ENCODE measurements around the gene MND1.
"Not testable (repeated sequence)": the region's sequence is repeated elsewhere in the genome, so short reads cannot be mapped to it uniquely, and the experiment has no call there.

MND1 gene

DNA sequence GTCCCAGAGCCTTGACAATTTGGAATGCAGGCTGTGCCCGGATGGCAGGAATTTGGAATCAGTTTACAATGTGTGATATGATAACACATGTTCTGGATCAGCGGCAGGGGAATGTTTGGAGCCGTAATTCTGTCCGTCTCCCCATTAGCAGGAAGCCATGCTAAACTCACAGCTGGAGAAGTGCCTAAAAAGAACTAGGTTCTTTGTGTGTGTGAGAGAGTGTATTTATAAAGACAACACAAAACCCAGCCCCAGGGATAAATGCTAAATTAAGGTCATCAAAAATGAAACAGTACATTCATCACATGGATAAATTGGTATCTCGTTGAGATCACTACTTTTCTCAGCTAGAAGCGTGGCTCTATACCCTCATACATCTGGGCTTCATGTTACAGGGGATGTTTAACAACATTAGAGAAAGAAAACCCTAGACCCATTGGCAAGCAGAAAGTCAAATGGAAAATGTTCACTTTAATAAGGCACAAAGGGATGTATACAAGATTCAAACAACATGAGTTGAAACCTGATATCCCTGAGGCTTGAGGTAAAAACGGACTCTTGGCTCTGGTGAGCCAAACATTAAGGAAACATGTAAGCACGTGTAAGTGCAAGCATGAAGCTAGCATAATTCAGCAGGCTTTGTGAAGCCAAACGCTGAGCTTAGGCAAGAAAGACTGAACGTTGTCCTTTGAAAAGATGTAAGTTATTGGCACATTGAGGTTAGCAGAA, 103.7 kb downstream of the MND1 start:
- DNase-seq, result no peak

DNA sequence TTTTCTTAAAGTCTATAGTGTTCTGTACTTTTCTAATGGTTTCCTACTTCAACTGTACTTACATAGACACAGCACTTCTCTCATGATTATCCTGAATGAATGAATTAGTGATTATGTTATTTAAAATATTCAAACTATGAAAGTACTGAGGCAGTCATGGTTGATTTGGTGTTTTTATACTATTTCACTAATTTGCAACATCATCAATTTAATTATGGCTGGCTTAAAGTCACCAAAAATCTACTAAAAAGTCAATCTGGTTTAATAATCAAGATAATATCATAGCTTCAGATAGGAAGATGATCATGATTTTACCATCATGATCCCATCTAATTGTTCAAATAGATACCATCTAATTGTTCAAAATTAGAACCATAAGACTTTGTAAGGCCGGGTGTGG, 104.8 kb downstream of the MND1 start:
- DNase-seq, result no peak

DNA sequence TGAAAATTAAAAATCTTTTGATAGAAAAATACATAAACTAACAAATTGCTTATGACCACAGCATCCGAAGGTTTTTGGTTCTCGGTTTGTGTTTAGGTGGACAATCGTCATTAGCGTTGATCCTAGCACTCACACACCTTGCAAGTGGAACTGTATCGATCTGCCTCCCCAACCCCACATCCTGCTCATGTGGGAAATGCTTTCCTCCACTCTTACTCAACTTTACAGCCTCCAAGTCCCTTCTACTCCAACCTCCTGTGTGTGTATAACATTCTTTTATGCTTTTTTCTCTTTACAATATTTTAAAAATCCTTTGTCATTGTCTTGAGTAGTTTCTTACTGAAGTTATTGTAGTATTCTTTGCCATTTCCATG, 106.0 kb downstream of the MND1 start:
- no peak for DNase-seq

DNA sequence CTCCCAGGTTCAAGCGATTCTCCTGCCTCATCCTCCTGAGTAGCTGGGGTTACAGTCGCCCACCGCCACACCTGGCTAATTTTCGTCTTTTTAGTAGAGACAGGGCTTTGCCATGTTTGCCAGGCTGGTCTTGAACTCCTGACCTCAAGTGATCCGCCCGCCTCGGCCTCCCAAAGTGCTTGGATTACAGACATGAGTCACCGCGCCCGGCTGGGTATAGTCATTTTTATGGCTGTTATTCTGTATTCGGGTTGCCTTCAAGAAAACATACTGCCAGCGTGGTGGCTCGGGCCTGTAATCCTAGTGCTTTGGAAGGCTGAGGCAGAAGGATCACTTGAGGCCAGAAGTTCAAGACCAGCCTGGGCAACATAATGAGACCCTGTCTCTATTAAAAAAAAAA, 106.7 kb downstream of the MND1 start:
- not testable (repeated sequence) for DNase-seq

DNA sequence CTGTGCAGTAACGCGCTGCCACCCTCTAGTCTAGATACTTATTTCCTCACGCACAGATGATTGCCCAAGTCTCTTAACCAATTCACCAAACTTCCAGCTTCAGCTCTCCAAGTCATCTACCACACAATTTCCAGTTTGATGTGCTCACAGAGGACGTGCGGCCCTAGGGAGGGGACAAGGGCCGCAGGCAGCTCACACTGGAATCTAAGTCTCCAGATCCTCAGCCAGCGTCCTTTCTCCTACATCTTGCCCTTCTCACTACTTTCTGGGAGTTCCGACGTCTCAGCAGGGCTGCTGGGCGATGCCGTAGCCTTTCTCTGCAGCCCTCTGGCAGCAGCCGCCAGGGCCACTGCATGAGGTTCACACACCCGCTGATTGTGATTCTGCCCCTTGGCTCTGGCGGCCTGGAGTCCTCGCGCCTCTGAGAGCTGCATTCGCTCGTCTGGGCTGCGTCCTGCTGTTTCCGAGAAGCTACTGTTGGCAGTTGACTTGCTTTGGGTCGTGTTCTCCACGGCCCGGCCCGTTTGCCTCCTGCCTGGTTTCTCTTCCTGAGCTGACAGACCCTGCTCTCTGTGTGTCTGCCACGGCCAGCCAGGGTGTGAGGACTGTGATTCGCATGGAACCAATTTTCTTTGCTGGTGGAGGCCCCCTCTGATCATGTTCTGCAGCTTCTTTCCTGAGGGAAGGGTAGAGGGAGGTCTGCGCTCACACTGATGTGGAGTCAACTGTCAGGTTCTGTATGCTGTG, 107.6 kb downstream of the MND1 start:
- DNase-seq, result no peak

DNA sequence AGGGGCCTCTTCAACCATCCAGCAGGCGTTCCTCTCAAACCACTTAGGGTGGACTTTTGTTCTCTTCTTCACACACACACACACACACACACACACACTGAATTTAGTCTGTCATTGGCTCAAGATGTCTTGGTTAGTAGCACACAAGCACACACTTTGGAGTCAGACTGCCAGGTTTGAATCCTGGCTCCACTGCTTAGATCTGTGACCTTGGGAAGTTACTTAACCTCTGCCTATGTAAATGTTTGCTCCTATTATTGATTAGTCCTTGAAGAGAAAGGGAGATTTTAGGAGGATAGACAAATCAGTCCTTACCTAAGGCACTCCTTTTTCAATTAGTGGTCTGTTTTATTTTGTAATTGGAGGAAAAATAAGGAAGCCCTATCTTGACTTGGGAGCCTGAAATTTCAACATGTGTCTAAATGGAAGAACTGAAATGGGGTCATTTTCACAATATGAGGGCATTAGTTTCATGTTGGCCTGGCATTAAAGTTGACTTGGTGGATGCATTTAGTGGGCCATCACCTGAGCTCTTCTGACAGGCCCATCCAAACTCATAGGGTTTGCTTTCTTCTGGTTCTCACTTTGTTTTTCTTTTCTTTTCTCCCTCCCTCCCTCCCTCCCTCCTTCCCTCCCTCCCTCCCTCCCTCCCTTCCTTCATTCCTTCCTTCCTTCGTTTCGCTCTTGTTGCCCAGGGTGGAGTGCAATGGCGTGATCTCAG, 108.3 kb downstream of the MND1 start:
- DNase-seq, result no peak

DNA sequence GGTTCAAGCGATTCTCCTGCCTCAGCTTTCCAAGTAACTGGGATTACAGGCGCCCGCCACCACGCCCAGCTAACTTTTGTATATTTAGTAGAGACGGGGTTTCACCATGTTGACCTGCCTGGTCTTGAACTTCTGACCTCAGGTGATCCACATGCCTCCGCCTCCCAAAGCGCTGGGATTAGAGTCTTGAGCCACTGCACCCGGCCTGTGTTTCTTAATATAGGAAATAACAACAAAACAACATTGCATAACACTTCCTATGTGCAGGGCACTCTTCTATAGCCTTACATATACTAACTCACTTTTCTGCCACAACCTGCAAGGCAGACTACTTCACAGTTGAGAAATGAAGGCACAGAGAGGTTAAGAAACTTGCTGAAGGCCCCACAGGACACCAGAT, 108.9 kb downstream of the MND1 start:
- DNase-seq, result no peak

DNA sequence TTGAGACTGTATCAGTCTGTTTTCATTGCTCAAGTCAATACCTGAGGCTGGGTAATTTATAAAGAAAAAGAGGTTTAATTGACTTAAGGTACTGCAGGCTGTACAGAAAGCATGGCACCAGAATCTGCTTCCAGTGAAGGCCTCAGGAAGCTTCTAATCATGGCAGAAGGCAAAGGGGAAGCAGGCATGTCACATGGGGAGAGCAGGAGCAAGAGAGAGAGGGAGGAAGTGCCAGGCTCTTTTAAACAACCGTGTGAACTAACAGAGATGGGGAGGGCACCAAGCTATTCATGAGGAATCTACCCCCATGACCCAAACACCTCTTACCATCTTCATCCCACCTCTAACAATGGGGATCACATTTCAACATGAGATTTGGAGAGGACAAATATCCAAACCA, 114.5 kb downstream of the MND1 start:
- DNase-seq, result no peak

DNA sequence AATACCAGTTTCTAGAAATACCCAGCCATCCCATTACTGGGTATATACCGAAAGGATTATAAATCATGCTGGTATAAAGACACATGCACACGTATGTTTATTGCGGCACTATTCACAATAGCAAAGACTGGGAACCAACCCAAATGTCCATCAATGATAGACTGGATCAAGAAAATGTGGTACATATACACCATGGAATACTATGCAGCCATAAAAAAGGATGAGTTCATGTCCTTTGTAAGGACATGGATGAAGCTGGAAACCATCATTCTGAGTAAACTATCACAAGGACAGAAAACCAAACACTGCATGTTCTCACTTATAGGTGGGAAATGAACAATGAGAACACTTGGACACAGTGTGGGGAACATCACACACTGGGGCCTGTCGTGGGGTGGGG, 117.1 kb downstream of the MND1 start:
- DNase-seq, result not testable (repeated sequence)

DNA sequence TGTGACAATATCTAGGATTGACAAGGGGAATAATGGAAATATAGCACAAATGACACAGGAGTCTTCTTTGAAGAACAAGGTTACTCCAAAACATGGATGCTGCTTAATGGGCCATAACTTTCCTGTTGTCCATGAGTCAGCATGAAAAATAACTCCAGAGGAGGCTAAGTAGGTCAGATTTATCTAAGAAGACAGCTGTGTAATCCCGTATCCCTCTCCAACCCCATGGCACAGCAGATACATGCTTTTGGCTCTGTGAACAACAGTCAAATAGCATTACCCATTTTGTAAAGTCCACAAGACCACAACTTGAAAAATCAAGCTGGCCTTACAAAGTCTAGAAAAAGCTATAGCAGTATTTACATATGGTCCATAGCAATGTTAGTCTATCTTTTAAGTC, 119.6 kb downstream of the MND1 start:
- DNase-seq, result no peak

All from DMS79 (cell line).